GM10248 (cell line): Measurements from ENCODE around the gene ZFAND5.

Experiments
- CTCF ChIA-PET: fragments of 300-600 bp; sonication (Branson Sonifier 250); formaldehyde crosslinking; extraction: SDS; loops from one replicate; lab custom pipeline; 2021; ENCODE audit warnings: antibody characterized with exemption; lab: Yijun Ruan, JAX
- POLR2A ChIA-PET: fragments of 350-650 bp; sonication (Branson Sonifier 250); formaldehyde crosslinking; extraction: SDS; loops from one replicate; lab custom pipeline; 2020; ENCODE audit warnings: antibody characterized with exemption; lab: Yijun Ruan, JAX
- DNase-seq: peaks from one replicate; pipeline ENCODE4 v3.0.0; 2012; ENCODE audit errors: extremely low spot score
- TF ChIP-seq, protein P1 (sequence below): IDR thresholded peaks from 2 replicates; pipeline ENCODE4 v1.5.1; 2012; ENCODE audit warnings: mild to moderate bottlenecking, low read depth; ENCODE audit errors: extremely low read depth, missing control alignments, control extremely low read depth

Gene ZFAND5

GRCh38 chr9:72326641-72327040, 38.4 kb downstream of the ZFAND5 start:
- no peak for DNase-seq
- CTCF ChIA-PET = no interaction called here
- TF ChIP-seq, protein P1, sequence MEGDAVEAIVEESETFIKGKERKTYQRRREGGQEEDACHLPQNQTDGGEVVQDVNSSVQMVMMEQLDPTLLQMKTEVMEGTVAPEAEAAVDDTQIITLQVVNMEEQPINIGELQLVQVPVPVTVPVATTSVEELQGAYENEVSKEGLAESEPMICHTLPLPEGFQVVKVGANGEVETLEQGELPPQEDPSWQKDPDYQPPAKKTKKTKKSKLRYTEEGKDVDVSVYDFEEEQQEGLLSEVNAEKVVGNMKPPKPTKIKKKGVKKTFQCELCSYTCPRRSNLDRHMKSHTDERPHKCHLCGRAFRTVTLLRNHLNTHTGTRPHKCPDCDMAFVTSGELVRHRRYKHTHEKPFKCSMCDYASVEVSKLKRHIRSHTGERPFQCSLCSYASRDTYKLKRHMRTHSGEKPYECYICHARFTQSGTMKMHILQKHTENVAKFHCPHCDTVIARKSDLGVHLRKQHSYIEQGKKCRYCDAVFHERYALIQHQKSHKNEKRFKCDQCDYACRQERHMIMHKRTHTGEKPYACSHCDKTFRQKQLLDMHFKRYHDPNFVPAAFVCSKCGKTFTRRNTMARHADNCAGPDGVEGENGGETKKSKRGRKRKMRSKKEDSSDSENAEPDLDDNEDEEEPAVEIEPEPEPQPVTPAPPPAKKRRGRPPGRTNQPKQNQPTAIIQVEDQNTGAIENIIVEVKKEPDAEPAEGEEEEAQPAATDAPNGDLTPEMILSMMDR = no peak
- POLR2A ChIA-PET = no interaction called here

GRCh38 chr9:72324974-72325373, 40.0 kb downstream of the ZFAND5 start:
- POLR2A ChIA-PET = no interaction called here
- CTCF ChIA-PET = interaction anchor here (1.0 to 1.4 kb wide), 3 partner anchors 9 to 12 kb away, joined by 3 read pairs; no protein-coding TSS in a partner anchor
- DNase-seq = no peak
- TF ChIP-seq, protein P1 = no peak

DNA sequence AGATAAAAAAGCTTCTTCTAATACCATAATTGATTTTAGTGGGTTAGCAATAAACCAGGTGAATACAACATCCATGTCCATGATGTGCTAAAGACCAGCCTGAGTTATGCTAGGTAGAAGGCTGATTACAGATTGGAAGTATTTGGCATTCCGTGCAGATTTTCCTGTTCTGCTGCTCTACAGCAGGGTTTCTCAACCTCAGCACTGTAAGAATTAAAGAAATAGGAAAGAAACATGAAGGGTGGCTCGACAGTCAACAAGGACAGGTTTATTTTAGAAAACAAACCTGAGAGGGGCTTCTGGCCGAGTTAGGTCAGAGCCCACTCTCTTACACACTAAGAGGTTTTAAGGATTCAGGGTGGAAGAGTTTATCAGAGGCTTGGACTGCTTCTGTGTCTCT, 42.3 kb downstream of the ZFAND5 start:
- CTCF ChIA-PET = no interaction called here
- POLR2A ChIA-PET = no interaction called here
- TF ChIP-seq, protein P1 = no peak
- DNase-seq = no peak

- DNase-seq = no peak
- TF ChIP-seq, protein P1 = no peak
- ChIA-PET CTCF (interaction anchor here (1.4 kb wide), 1 partner anchor 11 kb away, joined by 5 read pairs; no protein-coding TSS in a partner anchor), POLR2A (no interaction called here)
Observed at GRCh38 chr9:72322259-72322658, 42.7 kb downstream of the ZFAND5 start.

GRCh38 chr9:72315510-72316311, 49.3 kb downstream of the ZFAND5 start:
- ChIA-PET CTCF (interaction anchor here (0.6 to 2.7 kb wide), 10 partner anchors 9 to 412 kb away, joined by 3 to 10 read pairs (median 3); no protein-coding TSS in a partner anchor), POLR2A (interaction anchor here (0.6 kb wide), 1 partner anchor 140 kb away, joined by 3 read pairs; no protein-coding TSS in a partner anchor)
- TF ChIP-seq, protein P1 = no peak
- DNase-seq = no peak

DNA sequence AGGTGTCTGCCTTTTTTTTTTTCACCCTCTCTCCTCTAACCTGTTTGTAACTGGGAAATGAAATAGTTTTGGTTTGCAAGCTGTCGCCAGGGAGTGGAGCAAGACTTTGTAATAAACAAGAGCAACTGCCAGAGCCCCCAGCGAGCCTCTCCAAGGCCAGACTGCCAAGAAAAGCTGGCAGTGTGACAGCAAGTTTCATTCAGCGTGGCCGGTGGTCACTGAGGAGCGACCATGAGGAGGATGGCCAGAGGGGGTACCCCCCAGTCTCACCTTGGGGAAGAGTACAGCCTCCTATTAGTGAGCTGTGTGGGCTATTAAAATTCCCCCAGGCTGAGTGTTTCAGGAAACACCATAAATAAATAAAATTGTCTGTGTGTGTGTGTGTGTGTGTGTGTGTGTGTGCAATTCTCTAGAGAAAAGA, 49.9 kb downstream of the ZFAND5 start:
- TF ChIP-seq, protein P1 = no peak
- DNase-seq = no peak
- CTCF ChIA-PET = interaction anchor here (0.6 to 2.7 kb wide), 7 partner anchors 9 to 413 kb away, joined by 3 to 10 read pairs (median 4); no protein-coding TSS in a partner anchor
- POLR2A ChIA-PET = interaction anchor here (0.6 kb wide), 1 partner anchor 141 kb away, joined by 3 read pairs; no protein-coding TSS in a partner anchor
